MG63 (cell line): ENCODE results near the gene PRM2. TPM values are rescaled to one million over a fixed set of nuclear protein-coding genes. Genes with fewer than 3 reads are reported as not detected.
"Not testable (repeated sequence)": the region's sequence is repeated elsewhere in the genome, so short reads cannot be mapped to it uniquely, and the experiment has no call there.

Experiments used
- DNase-seq: peaks from one replicate; pipeline ENCODE4 v3.0.0-alpha.2; 2020
- H3K27me3 ChIP-seq: fragments of 250-450 bp; sonication (Bioruptor Pico); 2 replicates; pipeline ENCODE4 v1.5.1; 2020; ENCODE audit warnings: mild to moderate bottlenecking, moderate library complexity
- H3K36me3 ChIP-seq: fragments of 250-450 bp; sonication (Bioruptor Pico); 2 replicates; pipeline ENCODE4 v1.5.1; 2020; ENCODE audit warnings: mild to moderate bottlenecking, moderate library complexity
- H3K4me3 ChIP-seq: fragments of 250-450 bp; sonication (Bioruptor Pico); 2 replicates; pipeline ENCODE4 v1.5.1; 2020; ENCODE audit warnings: mild to moderate bottlenecking, moderate library complexity
- H3K9me3 ChIP-seq: fragments of 250-450 bp; sonication (Bioruptor Pico); 2 replicates; pipeline ENCODE4 v1.5.1; 2020; ENCODE audit warnings: mild to moderate bottlenecking, moderate library complexity
- total RNA-seq: library from RNA; depleted of rRNA; stranded (reverse); fragments of >200 nt; shearing (Covaris generic); gene quantifications from 2 replicates; pipeline ENCODE4 v1.2.3, GENCODE V29; 2014; ENCODE audit warnings: low replicate concordance

The PRM2 gene
- total RNA-seq, 1 experiment from 2014 or later = not detected

DNA sequence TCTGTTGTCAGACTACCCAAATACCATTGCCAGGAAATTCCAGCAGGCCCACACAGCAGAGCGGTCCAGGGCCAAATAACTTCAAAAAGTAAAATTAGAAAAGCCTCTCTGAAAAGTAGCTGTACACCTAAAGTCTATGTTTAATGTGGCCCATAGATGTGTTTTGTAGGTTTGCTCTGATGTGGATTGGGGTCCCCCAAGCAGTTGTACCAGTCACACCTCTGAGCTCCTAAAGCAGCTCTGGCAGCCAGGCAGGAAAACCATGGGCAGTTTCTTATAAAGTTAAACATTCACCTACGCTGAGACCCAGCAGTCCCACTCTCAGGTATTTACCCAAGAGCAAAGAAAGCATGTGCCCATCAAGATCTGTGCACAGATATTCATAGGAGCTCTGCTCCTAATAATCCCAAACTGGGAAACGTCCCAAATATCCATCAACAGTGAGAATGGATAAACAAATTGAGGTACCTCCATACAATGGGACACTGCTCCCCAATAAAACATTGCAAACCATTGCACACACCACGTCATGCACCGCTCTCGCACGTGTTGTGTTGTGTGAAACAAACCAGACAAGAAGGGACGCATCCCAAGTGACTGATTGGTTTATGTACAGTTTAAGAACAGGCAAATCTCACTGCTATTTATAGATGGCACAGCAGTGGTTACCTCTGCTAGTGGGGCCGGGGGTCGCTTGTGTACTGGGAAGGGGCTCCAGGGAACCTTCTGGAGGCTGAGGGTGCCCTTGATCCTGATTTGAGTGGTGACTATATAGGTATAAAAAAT, 20.6 kb upstream of the PRM2 start:
- Histone ChIP-seq H3K27me3 (no peaks in the 10 kb centered on the region), H3K36me3 (no peaks in the 10 kb centered on the region), H3K9me3 (no peaks in the 10 kb centered on the region), H3K4me3 (no peak overlapping the region)
- DNase-seq = no peak

DNA sequence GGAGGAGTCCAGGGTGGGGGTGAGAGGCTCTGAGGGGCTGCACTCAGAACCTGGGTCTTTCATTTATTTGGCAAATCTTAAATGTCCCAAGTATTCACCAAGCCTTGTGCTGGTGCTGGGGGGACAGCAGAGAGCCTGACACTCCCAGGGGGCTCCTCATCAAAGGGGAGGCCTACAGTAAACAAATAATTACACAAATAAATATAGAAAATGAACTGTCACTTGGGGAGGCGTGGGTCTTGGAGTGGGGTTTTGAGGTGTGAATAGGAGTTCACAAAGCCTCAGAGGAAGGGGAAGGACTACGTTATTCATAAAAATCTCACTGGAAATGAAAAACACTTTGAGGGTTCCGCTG, 20.0 kb upstream of the PRM2 start:
- Histone ChIP-seq H3K27me3 (no peaks in the 10 kb centered on the region), H3K9me3 (no peaks in the 10 kb centered on the region), H3K36me3 (no peaks in the 10 kb centered on the region), H3K4me3 (no peak overlapping the region)
- DNase-seq = no peak

DNA sequence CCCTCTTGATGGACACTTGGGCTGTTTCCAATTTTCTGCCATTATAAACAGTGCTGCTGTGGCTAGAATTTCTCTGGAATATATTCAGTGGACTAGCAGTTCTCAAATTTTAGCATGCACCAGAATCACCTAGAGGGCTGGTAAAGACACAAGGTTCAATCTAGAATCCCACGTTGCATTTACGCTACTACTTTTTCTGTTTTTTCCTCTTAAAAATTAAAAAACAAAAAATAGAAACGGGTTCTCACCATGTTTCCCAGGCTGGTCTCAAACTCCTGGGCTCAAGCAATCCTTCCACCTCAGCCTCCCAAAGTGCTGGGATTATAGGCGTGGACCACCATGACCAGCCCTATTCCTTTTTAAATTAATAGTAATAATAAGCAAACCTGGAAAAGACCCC, 19.4 kb upstream of the PRM2 start:
- Histone ChIP-seq H3K9me3 (no peaks in the 10 kb centered on the region), H3K36me3 (no peaks in the 10 kb centered on the region), H3K27me3 (no peaks in the 10 kb centered on the region), H3K4me3 (no peak overlapping the region)
- DNase-seq = no peak

DNA sequence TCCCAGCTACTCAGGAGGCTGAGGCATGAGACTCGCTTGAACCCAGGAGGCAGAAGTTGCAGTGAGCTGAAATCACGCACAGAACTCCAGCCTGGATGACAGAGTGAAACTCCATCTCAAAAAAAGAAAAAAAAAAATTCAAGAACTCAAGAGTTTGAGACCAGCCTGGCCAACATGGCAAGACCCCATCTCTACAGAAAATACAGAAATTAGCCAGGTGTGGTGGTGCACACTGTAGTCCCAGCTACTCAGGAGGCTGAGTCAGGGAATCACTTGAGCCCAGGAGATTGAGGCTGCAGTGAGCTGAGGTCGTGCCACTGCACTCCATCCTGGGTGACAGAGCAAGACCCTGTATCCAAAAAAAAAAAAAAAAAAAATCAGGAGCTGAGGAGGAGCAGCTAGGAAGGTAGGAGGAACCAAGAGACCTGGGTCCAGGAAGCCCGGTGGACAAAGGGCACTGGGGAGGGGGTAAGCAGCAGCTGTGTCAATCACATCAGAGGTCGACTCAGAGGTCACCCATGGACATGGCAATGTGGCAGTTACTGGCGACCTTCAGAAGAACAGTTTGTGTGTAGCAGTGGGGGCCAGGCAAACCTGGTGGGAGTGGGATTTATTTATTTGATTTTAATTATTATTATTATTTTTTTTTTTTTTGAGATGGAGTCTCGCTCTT, 15.9 kb upstream of the PRM2 start:
- H3K27me3 ChIP-seq = no peaks in the 10 kb centered on the region
- DNase-seq = no peak
- no peaks in the 10 kb centered on the region for H3K9me3 ChIP-seq
- no peaks in the 10 kb centered on the region for H3K36me3 ChIP-seq
- H3K4me3 ChIP-seq = no peak overlapping the region

DNA sequence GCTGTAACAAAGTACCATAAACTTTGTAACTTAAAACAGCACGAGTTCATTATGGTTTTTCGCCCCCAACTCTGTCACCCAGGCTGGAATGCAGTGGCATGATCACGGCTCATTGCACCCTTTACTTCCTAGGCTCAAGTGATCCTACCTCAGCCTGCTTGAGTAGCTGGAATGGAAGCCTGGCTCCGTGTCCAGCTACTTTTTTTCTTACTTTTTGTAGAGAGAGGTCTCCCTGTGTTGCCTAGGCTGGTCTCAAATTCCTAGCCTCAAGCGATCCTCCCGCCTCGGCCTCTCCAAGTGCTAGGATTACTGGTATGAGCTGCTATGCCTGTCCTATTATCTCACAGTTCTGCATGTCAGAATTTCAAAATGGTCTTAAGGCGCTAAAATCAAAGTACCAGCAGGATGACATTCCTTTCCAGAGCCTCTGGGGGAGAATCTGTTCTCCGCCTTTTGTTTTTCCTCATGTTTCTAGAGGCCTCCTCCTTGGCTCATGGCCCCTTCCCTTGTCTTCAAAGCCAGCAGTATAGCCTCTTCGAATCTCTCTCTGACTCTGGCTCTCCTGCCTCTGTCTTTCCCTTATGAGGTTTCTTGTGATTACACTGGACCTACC, 14.9 kb upstream of the PRM2 start:
- Histone ChIP-seq H3K9me3 (no peaks in the 10 kb centered on the region), H3K36me3 (no peaks in the 10 kb centered on the region), H3K4me3 (no peak overlapping the region), H3K27me3 (no peaks in the 10 kb centered on the region)
- DNase-seq = no peak

DNA sequence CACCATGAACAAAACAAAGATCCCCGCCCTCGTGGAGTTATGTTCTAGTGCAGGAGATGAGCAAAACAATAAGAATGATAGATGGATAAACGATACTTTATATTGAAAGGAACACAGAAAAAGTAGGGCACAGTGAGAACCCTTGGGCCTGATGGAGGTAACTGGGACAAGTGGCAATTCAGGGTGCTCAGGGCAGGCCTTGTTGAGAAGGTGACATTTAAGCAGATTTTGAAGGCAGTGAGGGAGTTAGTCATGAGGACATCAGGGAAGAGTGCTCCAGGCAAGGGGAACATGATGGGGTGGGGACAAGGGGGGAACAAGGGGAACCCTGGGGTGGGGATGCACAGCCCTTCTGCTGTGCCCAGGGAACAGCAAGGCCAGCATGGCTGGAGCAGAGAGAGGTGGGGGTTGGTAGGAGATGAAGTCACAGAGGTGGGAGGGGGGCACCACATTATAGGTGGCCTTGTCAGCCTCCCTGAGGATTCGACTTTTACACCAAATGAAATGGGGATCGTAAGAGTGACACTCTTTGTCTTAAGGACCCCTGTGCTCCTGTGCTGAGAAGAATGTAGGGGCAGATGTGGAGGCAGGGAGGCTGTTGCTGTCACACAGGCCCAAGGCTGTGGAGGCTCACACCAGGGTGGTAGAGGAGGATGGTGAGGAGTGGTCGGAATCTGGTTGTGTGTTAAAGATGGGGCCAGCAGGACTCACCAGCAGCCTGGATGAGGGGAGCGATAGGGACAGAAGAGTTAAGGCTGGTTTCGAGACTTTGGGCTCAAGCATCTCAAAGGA, 14.0 kb upstream of the PRM2 start:
- DNase-seq = no peak
- H3K36me3 ChIP-seq = no peaks in the 10 kb centered on the region
- no peaks in the 10 kb centered on the region for H3K27me3 ChIP-seq

DNA sequence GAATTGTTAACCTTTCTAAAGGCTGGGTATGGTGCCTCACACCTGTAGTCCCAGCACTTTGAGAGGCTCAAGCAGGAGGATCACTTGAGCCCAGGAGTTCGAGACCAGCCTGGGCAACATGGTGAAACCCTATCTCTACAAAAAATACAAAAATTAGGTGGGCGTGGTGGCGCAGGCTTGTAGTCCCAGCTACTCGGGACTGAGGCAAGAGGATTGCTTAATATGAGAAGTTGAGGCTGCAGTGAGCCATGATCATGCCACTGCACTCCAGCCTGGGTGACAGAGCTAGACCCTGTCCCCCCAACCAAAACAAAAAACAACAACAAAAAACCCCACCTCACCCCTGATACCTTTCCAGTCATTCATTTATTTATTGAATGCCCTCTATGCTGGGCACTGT, 13.4 kb upstream of the PRM2 start:
- H3K4me3 ChIP-seq, H3K27me3 ChIP-seq, DNase-seq, H3K9me3 ChIP-seq, H3K36me3 ChIP-seq: not testable (repeated sequence)

More for the DNA sequence above, 14.0 kb upstream of the PRM2 start:
- Histone ChIP-seq H3K4me3 (no peak overlapping the region), H3K9me3 (no peaks in the 10 kb centered on the region)

DNA sequence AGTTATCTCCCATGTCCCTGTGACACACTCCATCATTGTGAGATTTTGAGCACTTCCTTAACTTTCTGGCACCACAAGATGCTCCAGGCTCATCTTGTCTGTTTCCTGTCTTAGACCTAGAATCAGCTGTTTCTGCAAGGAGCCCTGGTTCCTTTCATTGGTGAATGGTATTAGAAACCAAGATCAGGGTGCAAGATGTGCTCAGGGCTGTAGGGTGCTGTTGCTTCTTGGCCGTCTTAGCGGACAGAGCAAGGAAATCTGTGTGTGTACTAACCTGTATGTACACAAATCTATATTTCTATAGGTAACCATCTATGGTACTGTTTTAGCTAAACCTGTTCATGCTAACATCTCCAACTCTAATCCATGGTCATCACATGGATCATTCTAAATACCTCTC, 12.9 kb upstream of the PRM2 start:
- Histone ChIP-seq H3K9me3 (no peaks in the 10 kb centered on the region), H3K36me3 (no peaks in the 10 kb centered on the region), H3K4me3 (no peak overlapping the region), H3K27me3 (no peaks in the 10 kb centered on the region)
- DNase-seq = no peak

DNA sequence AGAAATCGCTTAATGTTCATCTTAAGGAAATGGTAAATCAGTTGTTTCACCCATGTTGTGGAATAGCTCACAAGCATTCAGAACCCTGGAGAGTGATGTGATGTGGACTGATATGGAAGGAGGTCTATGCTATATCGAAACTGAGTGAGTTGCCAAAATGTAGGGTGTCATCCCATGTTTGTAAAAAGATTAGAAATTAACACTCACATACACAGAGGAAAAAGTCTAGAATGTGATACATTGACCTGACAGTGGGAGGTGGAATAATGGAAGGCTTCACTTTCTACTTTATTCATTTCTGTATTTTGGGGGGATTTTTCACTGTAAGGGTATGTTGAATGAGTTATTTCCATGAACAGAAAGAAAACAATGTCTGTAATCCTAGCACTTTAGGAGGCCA, 9.6 kb upstream of the PRM2 start:
- no peaks in the 10 kb centered on the region for H3K27me3 ChIP-seq
- no peaks in the 10 kb centered on the region for H3K36me3 ChIP-seq
- H3K9me3 ChIP-seq = no peaks in the 10 kb centered on the region
- DNase-seq = no peak
- H3K4me3 ChIP-seq = no peak overlapping the region

DNA sequence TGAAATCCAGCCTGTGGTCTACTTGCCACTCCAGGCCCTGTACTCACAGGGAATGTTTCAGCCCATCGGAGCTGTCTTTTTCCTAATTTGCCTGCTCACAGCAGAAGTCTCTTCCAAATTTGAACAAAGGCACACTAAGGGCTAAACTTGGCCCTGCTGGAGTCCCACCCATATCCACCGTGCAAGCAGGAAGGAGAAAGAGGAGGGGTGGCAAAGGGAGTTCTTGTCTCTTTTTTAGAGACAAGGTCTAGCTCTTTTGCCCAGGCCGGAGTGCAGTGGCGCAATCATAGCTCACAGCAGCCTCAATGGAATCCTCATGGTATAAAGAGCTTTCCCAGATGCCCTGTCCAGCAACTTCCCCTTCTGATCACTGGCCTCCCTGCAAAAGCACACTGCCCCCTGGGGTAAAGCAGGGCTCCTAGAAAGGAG, 7.6 kb upstream of the PRM2 start:
- Histone ChIP-seq H3K27me3 (no peaks in the 10 kb centered on the region), H3K4me3 (no peak overlapping the region), H3K36me3 (no peaks in the 10 kb centered on the region), H3K9me3 (no peaks in the 10 kb centered on the region)
- no peak for DNase-seq

DNA sequence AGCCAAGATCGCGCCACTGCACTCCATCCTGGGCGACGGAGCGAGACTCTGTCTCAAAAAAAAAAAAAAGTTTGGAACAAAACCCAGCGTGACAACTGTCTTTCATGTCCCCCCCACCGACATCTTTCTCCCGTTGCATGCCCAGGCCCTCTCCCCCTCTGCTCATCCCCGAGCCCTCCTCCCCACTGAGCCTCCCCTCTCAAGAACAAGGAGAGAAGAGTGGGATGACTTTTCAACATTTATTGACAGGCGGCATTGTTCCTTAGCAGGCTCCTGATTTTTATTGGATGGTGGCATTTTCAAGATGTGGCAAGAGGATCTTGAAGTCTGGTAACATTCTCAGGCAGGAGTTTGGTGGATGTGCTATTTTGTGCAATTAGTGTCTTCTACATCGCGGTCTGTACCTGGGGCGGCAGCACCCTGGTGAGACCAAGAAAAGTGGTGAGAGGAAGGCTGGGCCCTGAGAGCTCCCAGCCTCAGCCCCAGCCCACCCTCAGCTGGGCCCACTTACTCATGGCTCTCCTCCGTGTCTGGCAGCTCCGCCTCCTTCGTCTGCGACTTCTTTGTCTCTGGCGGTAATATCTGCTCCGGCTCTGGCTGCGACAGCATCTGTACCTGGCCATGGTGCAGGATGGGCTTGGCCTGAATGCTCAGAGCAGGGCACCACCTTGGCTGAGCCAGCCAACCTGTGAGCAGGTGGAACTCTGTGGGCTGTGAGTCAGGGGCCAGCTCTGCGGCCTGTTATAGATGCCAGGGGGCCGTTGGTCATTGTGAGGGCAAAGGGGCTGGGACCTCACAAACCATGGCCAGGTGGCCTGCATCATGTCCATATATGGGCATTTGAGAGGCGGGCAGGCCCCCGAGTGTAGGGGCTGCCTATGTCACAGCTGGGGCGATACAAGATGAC, 4.6 kb upstream of the PRM2 start, which contains the start of gene PRM1:
Gene PRM1, minus strand, starts transcription at position 715 of the 907 bp plus-strand sequence. Its CDS starts 92 bp downstream, at position 623.
- DNase-seq = no peak
- no peaks in the 10 kb centered on the region for H3K9me3 ChIP-seq
- no peaks in the 10 kb centered on the region for H3K36me3 ChIP-seq
- no peak within 1 kb of the TSS for H3K4me3 ChIP-seq
- no peaks in the 10 kb centered on the region for H3K27me3 ChIP-seq

DNA sequence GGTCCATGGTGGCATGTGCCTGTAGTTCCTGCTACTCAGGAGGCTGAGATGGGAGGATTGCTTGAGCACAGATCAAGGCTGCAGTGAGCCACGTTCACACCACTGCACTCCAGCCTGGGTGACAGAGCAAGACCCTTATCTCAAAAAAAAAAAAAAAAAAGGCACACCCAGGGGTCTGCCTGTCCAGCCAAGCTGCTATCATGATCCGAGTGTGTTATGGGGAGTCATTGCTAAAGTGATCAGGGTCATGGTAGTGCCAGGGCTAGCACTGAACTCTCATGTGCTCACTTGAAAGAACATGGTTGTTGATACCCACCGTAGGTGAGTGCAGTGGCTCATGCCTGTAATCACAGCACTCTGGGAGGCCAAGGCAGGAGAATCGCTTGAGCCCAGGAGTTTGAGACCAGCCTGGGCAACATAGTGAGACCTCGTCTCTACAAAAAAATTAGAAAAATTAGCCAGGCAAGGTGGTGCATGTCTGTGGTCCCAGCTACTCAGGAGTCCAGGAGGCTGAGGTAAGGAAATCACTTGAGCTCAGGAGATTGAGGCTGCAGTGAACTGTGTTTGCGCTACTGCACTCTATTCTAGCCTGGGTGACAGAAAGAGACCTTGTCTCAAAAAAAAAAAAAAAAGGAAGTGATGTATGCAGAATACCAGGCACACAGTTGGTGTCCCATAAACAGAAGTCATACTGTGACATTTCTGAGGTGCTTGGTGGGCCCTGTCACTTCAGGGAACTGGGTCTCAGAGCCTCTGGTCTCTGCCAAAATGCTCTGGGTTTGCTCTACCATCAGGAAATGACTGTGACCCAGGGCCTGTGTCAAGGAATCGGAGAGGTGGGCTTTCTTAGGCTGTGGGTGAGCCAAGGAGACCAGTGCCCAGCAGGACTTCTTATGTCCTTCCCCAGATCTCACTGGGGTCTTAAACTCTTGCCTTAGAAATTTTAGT, 2.7 kb upstream of the PRM2 start:
- no peaks in the 10 kb centered on the region for H3K27me3 ChIP-seq

DNA sequence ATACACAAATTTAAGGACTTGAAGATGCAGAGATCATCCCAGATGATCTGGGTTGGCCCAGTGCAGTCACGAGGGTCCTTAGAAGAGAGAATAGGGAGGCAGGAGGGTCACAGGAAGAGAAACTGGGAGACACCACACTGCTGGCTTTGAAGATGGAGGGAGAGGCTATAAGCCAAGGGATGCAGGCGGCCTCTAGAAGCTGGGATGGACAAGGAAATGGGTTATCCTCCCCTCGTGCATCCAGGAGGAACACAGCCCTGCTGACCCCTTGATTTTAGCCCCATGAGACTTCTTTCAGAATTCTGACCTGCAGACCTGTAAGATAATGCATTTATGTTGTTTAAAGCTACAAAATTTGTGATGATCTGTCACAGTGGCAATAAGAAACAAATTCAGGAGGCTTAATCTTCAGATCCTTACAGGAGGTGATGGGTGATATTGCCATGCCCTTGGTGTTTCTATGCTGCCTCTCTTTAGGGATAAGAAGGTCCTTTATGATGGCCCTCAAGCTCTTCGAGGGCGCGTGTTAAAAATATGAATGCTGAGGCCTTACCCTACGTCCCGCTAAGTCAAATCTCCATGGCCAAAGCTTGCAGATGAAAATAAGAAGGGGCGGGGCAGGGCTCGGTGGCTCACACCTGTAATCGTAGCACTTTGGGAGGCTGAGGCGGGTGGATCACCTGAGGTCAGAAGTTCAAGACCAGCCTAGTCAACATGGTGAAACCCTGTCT, 1.5 kb upstream of the PRM2 start:
- no peak for DNase-seq
- H3K27me3 ChIP-seq = no peaks in the 10 kb centered on the region
- no peaks in the 10 kb centered on the region for H3K36me3 ChIP-seq
- no peak overlapping the region for H3K4me3 ChIP-seq
- no peaks in the 10 kb centered on the region for H3K9me3 ChIP-seq

More for the DNA sequence above, 2.7 kb upstream of the PRM2 start:
- H3K4me3 ChIP-seq = no peak overlapping the region
- no peaks in the 10 kb centered on the region for H3K36me3 ChIP-seq
- DNase-seq = no peak
- H3K9me3 ChIP-seq = no peaks in the 10 kb centered on the region

DNA sequence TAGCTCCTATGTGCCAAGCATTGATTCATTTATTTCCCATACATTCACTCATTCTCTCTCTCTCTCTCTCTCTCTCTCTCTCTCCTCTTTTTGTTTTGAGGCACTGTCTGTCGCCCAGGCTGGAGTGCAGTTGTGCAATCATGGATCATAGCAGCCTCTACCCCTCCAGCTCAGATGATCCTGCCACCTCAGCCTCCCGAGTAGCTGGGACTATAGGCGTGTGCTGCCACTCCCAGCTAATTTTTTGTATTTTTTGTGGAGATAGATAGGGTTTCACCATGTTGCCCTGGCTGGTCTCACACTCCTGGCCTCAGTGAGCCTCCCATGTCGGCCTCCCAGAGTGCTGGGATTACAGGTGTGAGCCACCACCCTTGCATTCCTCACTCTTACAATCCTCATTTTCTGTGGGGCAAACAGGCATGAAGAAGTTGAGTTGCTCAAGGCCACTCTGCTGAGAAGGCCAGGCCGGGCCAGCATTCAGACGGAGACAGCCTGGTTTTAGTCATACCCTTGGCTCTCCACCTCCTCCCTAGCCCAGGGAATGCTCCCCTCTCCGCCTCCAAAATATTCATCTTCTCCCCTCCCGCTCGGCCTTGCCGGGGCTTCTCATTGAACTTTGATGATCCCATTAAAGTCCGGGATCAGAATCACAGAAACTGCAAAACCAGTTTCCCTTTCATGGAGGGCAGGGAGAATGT, 765 bp upstream of the PRM2 start:
- no peak for DNase-seq
- no peak overlapping the region for H3K4me3 ChIP-seq
- no peaks in the 10 kb centered on the region for H3K36me3 ChIP-seq
- H3K27me3 ChIP-seq = no peaks in the 10 kb centered on the region
- H3K9me3 ChIP-seq = no peaks in the 10 kb centered on the region
